Right hindlimb (tissue), 1 donor: ENCODE results near the gene URAD.
"Not testable (repeated sequence)": the region's sequence is repeated elsewhere in the genome, so short reads cannot be mapped to it uniquely, and the experiment has no call there.

Experiments
- DNase-seq: peaks from one replicate; pipeline ENCODE4 v3.0.0-alpha.2; 2018

The URAD gene

GRCh38 chr13:27969866-27970229 is 18.6 kb downstream of the URAD start:
- no peak for DNase-seq

GRCh38 chr13:27969082-27969865 is 19.2 kb downstream of the URAD start, which contains the start of gene CDX2:
Gene CDX2, minus strand, starts transcription at chr13:27969315. Its CDS starts 309 bp downstream, at chr13:27969006.
- no peak for DNase-seq

- no peak for DNase-seq
These were observed 20.0 kb downstream of the URAD start for GRCh38 chr13:27968316-27969081.

- no peak for DNase-seq
These were observed 20.7 kb downstream of the URAD start for GRCh38 chr13:27967736-27968315.

GRCh38 chr13:27967203-27967735 is 21.2 kb downstream of the URAD start:
- DNase-seq: no peak

GRCh38 chr13:27966641-27967202 is 21.8 kb downstream of the URAD start:
- DNase-seq: no peak

GRCh38 chr13:27965740-27966640 is 22.5 kb downstream of the URAD start:
- DNase-seq: no peak

GRCh38 chr13:27965343-27965739 is 23.2 kb downstream of the URAD start:
- DNase-seq: no peak

GRCh38 chr13:27964741-27965323 is 23.7 kb downstream of the URAD start:
- no peak for DNase-seq

- DNase-seq: not testable (repeated sequence)
These were observed 24.3 kb downstream of the URAD start for GRCh38 chr13:27964206-27964605.

- DNase-seq: no peak
These were observed 25.0 kb downstream of the URAD start for GRCh38 chr13:27963491-27963890.

- DNase-seq: no peak
These were observed 25.5 kb downstream of the URAD start for GRCh38 chr13:27962982-27963381.

GRCh38 chr13:27962128-27962841 is 26.2 kb downstream of the URAD start:
- DNase-seq: no peak

- DNase-seq: no peak
These were observed 27.0 kb downstream of the URAD start for GRCh38 chr13:27961227-27962085.

- no peak for DNase-seq
These were observed 27.9 kb downstream of the URAD start for GRCh38 chr13:27960362-27961226.

GRCh38 chr13:27959976-27960361 is 28.5 kb downstream of the URAD start:
- DNase-seq: no peak

- DNase-seq: no peak
These were observed 31.8 kb downstream of the URAD start for GRCh38 chr13:27956576-27957300.

GRCh38 chr13:27955014-27955591 is 33.4 kb downstream of the URAD start:
- no peak for DNase-seq
